ENCODE data around the gene GLCCI1. TPM values are rescaled to one million over a fixed set of nuclear protein-coding genes. Genes with fewer than 3 reads are reported as not detected.
"Not testable (repeated sequence)": the region's sequence is repeated elsewhere in the genome, so short reads cannot be mapped to it uniquely, and the experiment has no call there.

The GLCCI1 gene
- polyA plus RNA-seq, 1 donor from 2014 or later = 4.9 TPM

GRCh38 chr7:8063300-8063699 is 94.7 kb downstream of the GLCCI1 start:
- H3K4me1 Mint-ChIP-seq = peaks cover 8 to 12% (median 11%) of the 10 kb centered on the region in 3 donors

GRCh38 chr7:8063706-8064297 is 95.2 kb downstream of the GLCCI1 start:
- no peak overlapping the region for H3K4me3 Mint-ChIP-seq

More at GRCh38 chr7:8063300-8063699, 94.7 kb downstream of the GLCCI1 start:
- H3K27me3 Mint-ChIP-seq, H3K9me3 Mint-ChIP-seq, H3K4me3 Mint-ChIP-seq, H3K27ac Mint-ChIP-seq: not testable (repeated sequence)
- peaks cover 21% of the 10 kb centered on the region for H3K36me3 Mint-ChIP-seq

GRCh38 chr7:8064828-8065227 is 96.2 kb downstream of the GLCCI1 start:
- peak overlapping the region in 1 of 3 donors; percentile 3 for H3K27ac Mint-ChIP-seq
- peaks cover 11 to 16% (median 13%) of the 10 kb centered on the region in 3 donors for H3K4me1 Mint-ChIP-seq
- H3K27me3 Mint-ChIP-seq = no peaks in the 10 kb centered on the region
- no peak overlapping the region for H3K4me3 Mint-ChIP-seq
- H3K9me3 Mint-ChIP-seq = no peaks in the 10 kb centered on the region
- peaks cover 21% of the 10 kb centered on the region for H3K36me3 Mint-ChIP-seq

More at GRCh38 chr7:8063706-8064297, 95.2 kb downstream of the GLCCI1 start:
- peaks cover 11 to 16% (median 11%) of the 10 kb centered on the region in 3 donors for H3K4me1 Mint-ChIP-seq
- H3K27me3 Mint-ChIP-seq = no peaks in the 10 kb centered on the region
- H3K36me3 Mint-ChIP-seq = peaks cover 21% of the 10 kb centered on the region
- no peak overlapping the region for H3K27ac Mint-ChIP-seq
- no peaks in the 10 kb centered on the region for H3K9me3 Mint-ChIP-seq

GRCh38 chr7:8065356-8065813 is 96.8 kb downstream of the GLCCI1 start:
- H3K36me3 Mint-ChIP-seq = peaks cover 21% of the 10 kb centered on the region
- H3K4me3 Mint-ChIP-seq = no peak overlapping the region
- H3K27me3 Mint-ChIP-seq = no peaks in the 10 kb centered on the region
- peak overlapping the region in 1 of 3 donors; percentile 3 for H3K27ac Mint-ChIP-seq
- H3K9me3 Mint-ChIP-seq = no peaks in the 10 kb centered on the region
- peaks cover 11 to 16% (median 13%) of the 10 kb centered on the region in 3 donors for H3K4me1 Mint-ChIP-seq

- Mint-ChIP-seq H3K36me3 (peaks cover 18% of the 10 kb centered on the region), H3K4me1 (peaks cover 15 to 17% (median 15%) of the 10 kb centered on the region in 3 donors), H3K9me3 (no peaks in the 10 kb centered on the region), H3K27ac (no peak overlapping the region), H3K4me3 (no peak overlapping the region), H3K27me3 (no peaks in the 10 kb centered on the region)
Observed at GRCh38 chr7:8068892-8069686, 100.5 kb downstream of the GLCCI1 start.

- no peaks in the 10 kb centered on the region for H3K27me3 Mint-ChIP-seq
- peaks cover 14% of the 10 kb centered on the region for H3K36me3 Mint-ChIP-seq
- peaks cover 10 to 15% (median 13%) of the 10 kb centered on the region in 3 donors for H3K4me1 Mint-ChIP-seq
- no peaks in the 10 kb centered on the region for H3K9me3 Mint-ChIP-seq
- H3K4me3 Mint-ChIP-seq = no peak overlapping the region
- no peak overlapping the region for H3K27ac Mint-ChIP-seq
Observed at GRCh38 chr7:8070451-8071180, 102.0 kb downstream of the GLCCI1 start.

GRCh38 chr7:8078418-8078817 is 109.8 kb downstream of the GLCCI1 start:
- H3K4me3 Mint-ChIP-seq = no peak overlapping the region
- no peaks in the 10 kb centered on the region for H3K9me3 Mint-ChIP-seq
- H3K27me3 Mint-ChIP-seq = no peaks in the 10 kb centered on the region
- H3K36me3 Mint-ChIP-seq = no peaks in the 10 kb centered on the region
- no peak overlapping the region for H3K27ac Mint-ChIP-seq
- H3K4me1 Mint-ChIP-seq = peaks cover 0 to 4% (median 0%) of the 10 kb centered on the region in 3 donors

GRCh38 chr7:8082762-8083161 is 114.2 kb downstream of the GLCCI1 start:
- Mint-ChIP-seq H3K9me3 (no peaks in the 10 kb centered on the region), H3K36me3 (peaks cover 5% of the 10 kb centered on the region), H3K27me3 (no peaks in the 10 kb centered on the region), H3K4me1 (peaks cover 0 to 2% (median 0%) of the 10 kb centered on the region in 3 donors), H3K27ac (no peak overlapping the region), H3K4me3 (no peak overlapping the region)

- H3K4me3 Mint-ChIP-seq = no peak overlapping the region
- H3K4me1 Mint-ChIP-seq = no peaks in the 10 kb centered on the region
- H3K27me3 Mint-ChIP-seq = no peaks in the 10 kb centered on the region
- H3K36me3 Mint-ChIP-seq = peaks cover 9% of the 10 kb centered on the region
- H3K9me3 Mint-ChIP-seq = no peaks in the 10 kb centered on the region
- H3K27ac Mint-ChIP-seq = no peak overlapping the region
Observed at GRCh38 chr7:8084836-8085235, 116.2 kb downstream of the GLCCI1 start.

- H3K9me3 Mint-ChIP-seq = no peaks in the 10 kb centered on the region
- no peaks in the 10 kb centered on the region for H3K4me1 Mint-ChIP-seq
- no peak overlapping the region for H3K27ac Mint-ChIP-seq
- peaks cover 9% of the 10 kb centered on the region for H3K36me3 Mint-ChIP-seq
- H3K27me3 Mint-ChIP-seq = no peaks in the 10 kb centered on the region
- H3K4me3 Mint-ChIP-seq = no peak overlapping the region
Observed at GRCh38 chr7:8085420-8085819, 116.8 kb downstream of the GLCCI1 start.

- peaks cover 11% of the 10 kb centered on the region for H3K36me3 Mint-ChIP-seq
- H3K4me3 Mint-ChIP-seq = no peak overlapping the region
- H3K9me3 Mint-ChIP-seq = no peaks in the 10 kb centered on the region
- H3K4me1 Mint-ChIP-seq = no peaks in the 10 kb centered on the region
- H3K27me3 Mint-ChIP-seq = no peaks in the 10 kb centered on the region
- no peak overlapping the region for H3K27ac Mint-ChIP-seq
Observed at GRCh38 chr7:8086239-8086638, 117.6 kb downstream of the GLCCI1 start.

- H3K27me3 Mint-ChIP-seq = no peaks in the 10 kb centered on the region
- no peak overlapping the region for H3K27ac Mint-ChIP-seq
- H3K36me3 Mint-ChIP-seq = peaks cover 12% of the 10 kb centered on the region
- H3K4me1 Mint-ChIP-seq = no peaks in the 10 kb centered on the region
- no peak overlapping the region for H3K4me3 Mint-ChIP-seq
- H3K9me3 Mint-ChIP-seq = no peaks in the 10 kb centered on the region
Observed at GRCh38 chr7:8089036-8089780, 120.6 kb downstream of the GLCCI1 start.

GRCh38 chr7:8092140-8092539 is 123.5 kb downstream of the GLCCI1 start:
- peaks cover 7% of the 10 kb centered on the region for H3K36me3 Mint-ChIP-seq
- no peak overlapping the region for H3K27ac Mint-ChIP-seq
- no peaks in the 10 kb centered on the region for H3K9me3 Mint-ChIP-seq
- H3K27me3 Mint-ChIP-seq = no peaks in the 10 kb centered on the region
- no peaks in the 10 kb centered on the region for H3K4me1 Mint-ChIP-seq
- H3K4me3 Mint-ChIP-seq = no peak overlapping the region

GRCh38 chr7:8094164-8095140 is 125.9 kb downstream of the GLCCI1 start:
- Mint-ChIP-seq H3K36me3 (peaks cover 7% of the 10 kb centered on the region), H3K27ac (no peak overlapping the region), H3K27me3 (no peaks in the 10 kb centered on the region)

More at GRCh38 chr7:8094164-8095140, 125.9 kb downstream of the GLCCI1 start:
- Mint-ChIP-seq H3K4me1 (no peaks in the 10 kb centered on the region), H3K4me3 (no peak overlapping the region), H3K9me3 (peaks cover 2 to 5% (median 2%) of the 10 kb centered on the region in 3 donors)
